BLaER1 (cell line): ENCODE results near the gene SUPT3H.
"Not testable (repeated sequence)": the region's sequence is repeated elsewhere in the genome, so short reads cannot be mapped to it uniquely, and the experiment has no call there.

Experiments used
- H3K27ac ChIP-seq: shearing (Covaris generic); formaldehyde crosslinking; 2 replicates; pipeline ENCODE4 v1.8.1; 2022
- H3K27me3 ChIP-seq: shearing (Covaris generic); formaldehyde crosslinking; 2 replicates; pipeline ENCODE4 v1.8.1; 2022
- H3K36me3 ChIP-seq: shearing (Covaris generic); formaldehyde crosslinking; 2 replicates; pipeline ENCODE4 v1.8.1; 2022
- H3K4me1 ChIP-seq: shearing (Covaris generic); formaldehyde crosslinking; 2 replicates; pipeline ENCODE4 v1.8.1; 2022
- H3K4me2 ChIP-seq: shearing (Covaris generic); formaldehyde crosslinking; 2 replicates; pipeline ENCODE4 v1.8.1; 2022
- H3K4me3 ChIP-seq: shearing (Covaris generic); formaldehyde crosslinking; 2 replicates; pipeline ENCODE4 v1.8.1; 2022
- H3K9ac ChIP-seq: shearing (Covaris generic); formaldehyde crosslinking; 2 replicates; pipeline ENCODE4 v1.8.1; 2022
- H3K9me3 ChIP-seq: shearing (Covaris generic); formaldehyde crosslinking; 2 replicates; pipeline ENCODE4 v1.8.1; 2022
- H4K20me1 ChIP-seq: shearing (Covaris generic); formaldehyde crosslinking; 2 replicates; pipeline ENCODE4 v1.8.1; 2022
- Cebpa-rat ChIP-seq: shearing (Covaris generic); IDR thresholded peaks from 2 replicates; pipeline ENCODE4 v1.8.1; 2022

SUPT3H gene

DNA sequence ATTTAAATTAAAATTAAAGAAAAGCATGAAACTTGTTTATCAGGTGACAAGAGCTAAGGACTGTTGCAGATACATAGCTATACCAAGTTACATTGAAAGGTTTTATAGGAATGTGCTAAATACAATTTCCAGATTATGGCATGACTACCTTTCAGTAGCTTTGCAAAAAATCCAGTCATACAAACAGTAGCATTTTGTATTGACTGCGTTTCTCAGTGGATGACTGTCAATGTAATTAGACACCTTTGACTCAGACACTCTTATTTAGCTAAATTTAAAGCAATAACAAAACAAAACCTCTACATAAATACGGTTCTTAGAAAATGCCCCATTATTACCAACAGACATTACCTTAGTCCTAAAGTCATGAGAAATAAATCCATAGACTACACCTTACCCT lies 325.4 kb downstream of the SUPT3H start:
- H3K27ac ChIP-seq, result no peak overlapping the region
- no peak overlapping the region for H3K4me2 ChIP-seq
- peaks cover 6% of the 10 kb centered on the region; the same call in 1 of the 2 replicates for H3K4me1 ChIP-seq
- TF ChIP-seq Cebpa-rat, result no peak
- H3K36me3 ChIP-seq, result no peaks in the 10 kb centered on the region
- no peaks in the 10 kb centered on the region for H3K27me3 ChIP-seq
- no peak overlapping the region for H3K9ac ChIP-seq
- H4K20me1 ChIP-seq, result no peaks in the 10 kb centered on the region
- no peak overlapping the region for H3K4me3 ChIP-seq
- no peaks in the 10 kb centered on the region for H3K9me3 ChIP-seq

DNA sequence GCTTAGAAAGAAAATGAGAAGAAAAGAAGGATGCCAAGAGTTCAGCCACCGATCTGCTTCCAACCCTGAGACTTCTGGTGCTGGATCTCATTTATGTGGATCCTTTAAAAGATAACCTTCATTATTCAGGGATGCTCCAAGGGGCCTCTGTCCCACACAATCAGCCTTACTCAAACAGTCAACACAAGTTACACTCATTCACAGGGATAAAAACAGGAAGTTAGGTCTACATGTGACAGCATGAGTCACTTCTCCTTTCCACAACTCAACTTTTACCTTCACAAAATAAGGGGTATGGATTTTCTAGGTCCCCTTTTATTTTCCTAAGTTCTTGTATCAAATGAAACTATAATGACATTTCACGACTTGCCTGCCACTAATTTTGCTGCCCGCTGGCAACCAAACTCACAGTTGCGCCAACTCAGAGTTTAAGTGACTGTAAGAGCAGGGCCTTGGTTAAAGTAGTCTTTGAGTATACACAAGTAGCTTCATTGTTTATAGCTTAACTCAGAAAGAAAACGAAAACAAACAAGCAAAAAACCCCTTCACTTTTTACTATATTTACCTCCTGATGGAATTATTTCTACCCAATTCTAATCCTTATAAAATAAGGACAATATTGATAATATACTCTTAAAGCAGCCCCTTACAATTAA lies 328.4 kb downstream of the SUPT3H start:
- Histone ChIP-seq H3K4me3 (no peak overlapping the region), H3K9me3 (no peaks in the 10 kb centered on the region), H3K4me1 (peaks cover 19% of the 10 kb centered on the region), H3K27me3 (no peaks in the 10 kb centered on the region), H3K36me3 (no peaks in the 10 kb centered on the region), H3K4me2 (no peak overlapping the region), H3K27ac (no peak overlapping the region), H4K20me1 (no peaks in the 10 kb centered on the region), H3K9ac (no peak overlapping the region)
- TF ChIP-seq Cebpa-rat, result no peak

DNA sequence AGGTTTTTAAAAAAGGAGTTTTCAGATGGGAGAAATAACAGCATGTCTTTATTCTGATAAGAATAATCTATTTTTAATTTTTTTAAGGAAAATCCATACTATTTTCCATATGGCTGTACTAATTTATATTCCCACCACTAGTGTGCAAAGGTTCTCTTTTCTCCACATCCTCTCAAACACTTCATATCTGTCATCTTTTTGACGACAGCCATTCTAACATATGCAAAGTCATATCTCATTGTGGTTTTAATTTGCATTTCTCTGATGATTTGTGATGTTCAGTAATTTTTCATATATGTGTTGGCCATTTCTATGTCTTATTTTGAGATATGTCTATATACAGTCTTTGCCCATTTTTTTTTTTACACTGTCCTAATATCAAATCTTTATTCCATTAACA lies 330.2 kb downstream of the SUPT3H start:
- Histone ChIP-seq H3K4me1 (peaks cover 19% of the 10 kb centered on the region), H3K27ac (no peak overlapping the region), H4K20me1 (no peaks in the 10 kb centered on the region), H3K4me3 (no peak overlapping the region), H3K36me3 (no peaks in the 10 kb centered on the region), H3K9me3 (no peaks in the 10 kb centered on the region), H3K4me2 (no peak overlapping the region), H3K9ac (no peak overlapping the region), H3K27me3 (no peaks in the 10 kb centered on the region)
- TF ChIP-seq Cebpa-rat, result no peak

DNA sequence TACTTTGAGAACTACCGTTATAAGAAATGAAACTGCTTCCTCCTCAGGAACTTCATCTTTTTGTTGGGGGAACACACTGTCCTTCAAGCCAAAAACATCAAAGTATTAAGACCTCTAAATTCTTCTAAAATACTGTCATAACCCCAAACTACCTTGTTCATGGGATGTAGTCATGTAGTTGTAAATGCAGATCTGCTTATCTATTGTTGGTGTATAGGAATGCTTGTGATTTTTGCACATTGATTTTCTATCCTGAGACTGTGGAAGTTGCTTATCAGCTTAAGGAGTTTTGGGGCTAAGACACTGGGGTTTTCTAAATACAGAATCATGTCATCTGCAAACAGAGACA lies 332.5 kb downstream of the SUPT3H start:
- Histone ChIP-seq H3K4me2 (peak overlapping the region; percentile 42), H3K9ac (no peak overlapping the region), H3K4me1 (peaks cover 19% of the 10 kb centered on the region), H3K9me3 (no peaks in the 10 kb centered on the region), H3K27me3 (no peaks in the 10 kb centered on the region), H3K36me3 (no peaks in the 10 kb centered on the region), H3K27ac (no peak overlapping the region), H3K4me3 (no peak overlapping the region), H4K20me1 (no peaks in the 10 kb centered on the region)
- no peak for TF ChIP-seq Cebpa-rat

DNA sequence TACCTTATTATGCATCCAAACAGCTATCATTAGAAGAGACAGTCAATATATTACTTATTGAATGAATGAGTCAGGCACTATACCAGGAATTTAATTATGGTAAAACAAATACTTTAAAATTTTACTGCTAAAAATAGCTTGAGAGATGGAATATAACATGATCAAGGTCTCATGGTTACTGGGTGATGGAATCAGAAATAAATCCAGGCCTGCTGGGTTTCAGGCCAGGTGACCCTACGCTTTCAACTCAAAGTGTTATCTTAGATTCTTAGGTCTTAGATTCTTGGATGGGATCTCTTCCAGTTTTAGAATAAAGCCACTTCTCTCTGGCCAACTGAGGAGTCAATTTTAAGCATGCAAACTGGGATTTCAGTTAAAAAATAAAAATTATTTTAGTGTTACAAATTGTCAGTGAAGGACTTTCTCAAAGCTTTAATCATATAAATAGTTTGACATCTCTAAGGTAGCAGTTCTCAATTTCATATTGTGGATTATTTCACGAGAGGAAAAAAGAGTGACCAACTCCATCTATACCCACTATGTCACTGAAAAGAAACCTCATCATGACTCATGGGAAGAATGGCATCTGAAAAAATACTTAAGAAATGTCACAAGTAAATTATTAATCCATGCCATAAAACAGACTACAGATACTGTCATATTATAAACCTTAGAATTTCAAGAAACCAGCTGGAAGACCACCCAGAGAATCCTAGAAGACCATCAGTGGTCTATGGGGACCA lies 333.1 kb downstream of the SUPT3H start:
- no peak overlapping the region for H3K9ac ChIP-seq
- H3K4me2 ChIP-seq, result peak overlapping the region; percentile 42
- no peaks in the 10 kb centered on the region for H4K20me1 ChIP-seq
- no peak for TF ChIP-seq Cebpa-rat
- no peaks in the 10 kb centered on the region for H3K36me3 ChIP-seq
- H3K27ac ChIP-seq, result no peak overlapping the region
- H3K4me1 ChIP-seq, result peaks cover 19% of the 10 kb centered on the region
- H3K4me3 ChIP-seq, result no peak overlapping the region
- no peaks in the 10 kb centered on the region for H3K27me3 ChIP-seq
- H3K9me3 ChIP-seq, result no peaks in the 10 kb centered on the region

DNA sequence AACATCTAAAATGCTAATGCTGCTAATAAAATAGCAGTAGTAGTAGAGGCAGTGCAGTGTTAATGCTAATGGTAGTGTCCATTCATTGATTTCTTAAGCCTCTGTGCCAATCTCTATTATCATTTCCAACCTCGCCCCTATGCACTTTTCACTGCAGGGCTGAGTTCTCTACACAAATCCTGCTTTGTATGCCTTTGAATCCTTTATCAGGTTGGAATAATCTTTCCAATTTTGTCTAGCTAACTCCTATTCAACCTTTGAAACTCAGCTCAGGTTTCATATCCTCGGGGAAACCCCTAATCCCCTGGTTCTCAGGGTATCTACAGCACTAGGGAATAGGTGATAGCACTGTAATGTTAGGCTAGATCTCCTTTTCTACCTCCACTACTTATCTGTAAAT lies 333.6 kb downstream of the SUPT3H start:
- Histone ChIP-seq H3K27me3 (no peaks in the 10 kb centered on the region), H3K9me3 (no peaks in the 10 kb centered on the region), H3K27ac (no peak overlapping the region), H3K9ac (no peak overlapping the region), H3K4me3 (no peak overlapping the region), H3K36me3 (no peaks in the 10 kb centered on the region), H4K20me1 (no peaks in the 10 kb centered on the region), H3K4me1 (peaks cover 15% of the 10 kb centered on the region), H3K4me2 (no peak overlapping the region)
- no peak for TF ChIP-seq Cebpa-rat

DNA sequence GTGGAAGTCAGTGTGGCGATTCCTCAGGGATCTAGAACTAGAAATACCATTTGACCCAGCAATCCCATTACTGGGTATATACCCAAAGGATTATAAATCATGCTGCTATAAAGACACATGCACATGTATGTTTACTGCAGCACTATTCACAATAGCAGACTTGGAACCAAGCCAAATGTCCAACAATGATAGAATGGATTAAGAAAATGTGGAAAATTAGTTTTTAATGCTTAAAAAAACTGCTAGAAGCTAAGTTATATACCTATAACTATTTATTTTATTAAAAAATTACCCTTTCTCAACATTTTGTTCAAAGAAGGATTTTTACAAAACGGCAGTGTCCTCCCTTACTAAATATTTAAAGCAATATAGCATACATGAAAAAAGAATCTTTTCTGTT lies 335.1 kb downstream of the SUPT3H start:
- H4K20me1 ChIP-seq, H3K4me2 ChIP-seq, H3K27ac ChIP-seq, H3K36me3 ChIP-seq, H3K27me3 ChIP-seq, H3K9ac ChIP-seq, H3K4me3 ChIP-seq, H3K9me3 ChIP-seq: not testable (repeated sequence)
- H3K4me1 ChIP-seq, result peaks cover 13% of the 10 kb centered on the region

DNA sequence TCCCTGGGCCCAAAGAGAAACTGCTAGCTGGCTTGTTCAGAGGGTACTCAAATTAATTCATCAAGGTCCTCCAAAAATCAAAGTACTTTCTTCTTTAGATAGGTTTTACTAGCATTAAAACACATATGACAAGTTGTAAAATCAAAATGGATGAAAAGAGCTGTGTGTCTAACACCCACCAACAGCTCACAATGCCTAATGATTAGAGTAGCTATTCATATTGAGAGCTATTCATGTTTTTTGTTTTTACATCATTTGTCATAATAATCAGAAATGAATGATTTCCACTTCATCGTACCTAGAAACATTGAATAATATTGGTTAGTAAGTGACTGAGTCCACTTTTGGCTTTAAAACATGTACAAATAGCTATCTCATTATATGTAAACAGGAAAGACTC lies 339.5 kb downstream of the SUPT3H start:
- Histone ChIP-seq H3K9me3 (no peaks in the 10 kb centered on the region), H3K27ac (no peak overlapping the region), H3K27me3 (no peaks in the 10 kb centered on the region), H3K4me2 (no peak overlapping the region), H3K4me1 (no peaks in the 10 kb centered on the region), H4K20me1 (no peaks in the 10 kb centered on the region), H3K36me3 (no peaks in the 10 kb centered on the region), H3K9ac (no peak overlapping the region), H3K4me3 (no peak overlapping the region)
- TF ChIP-seq Cebpa-rat, result no peak

DNA sequence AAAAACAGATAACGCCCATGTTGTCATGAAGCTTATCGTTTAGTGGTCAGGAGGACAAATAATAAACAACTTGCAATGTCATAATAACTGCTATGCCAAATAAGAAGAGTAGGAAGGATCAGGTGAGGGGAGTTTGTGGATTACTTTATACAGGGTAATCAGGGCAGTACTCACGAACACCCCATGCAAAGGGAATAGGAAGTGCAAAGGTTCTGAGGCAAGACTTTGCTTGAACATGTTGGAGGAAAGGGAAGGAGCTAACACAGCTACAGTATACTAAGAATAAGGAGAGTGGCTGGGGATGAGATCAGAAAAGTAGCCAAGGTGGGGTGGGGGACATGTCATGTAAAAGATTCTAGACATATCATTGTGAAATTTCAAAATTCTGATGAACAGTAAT lies 341.6 kb downstream of the SUPT3H start:
- no peak for TF ChIP-seq Cebpa-rat
- Histone ChIP-seq H3K4me2 (no peak overlapping the region), H3K9ac (no peak overlapping the region), H3K4me1 (no peaks in the 10 kb centered on the region), H3K9me3 (no peaks in the 10 kb centered on the region), H3K27ac (no peak overlapping the region), H3K36me3 (no peaks in the 10 kb centered on the region), H3K4me3 (no peak overlapping the region), H4K20me1 (no peaks in the 10 kb centered on the region), H3K27me3 (no peaks in the 10 kb centered on the region)

DNA sequence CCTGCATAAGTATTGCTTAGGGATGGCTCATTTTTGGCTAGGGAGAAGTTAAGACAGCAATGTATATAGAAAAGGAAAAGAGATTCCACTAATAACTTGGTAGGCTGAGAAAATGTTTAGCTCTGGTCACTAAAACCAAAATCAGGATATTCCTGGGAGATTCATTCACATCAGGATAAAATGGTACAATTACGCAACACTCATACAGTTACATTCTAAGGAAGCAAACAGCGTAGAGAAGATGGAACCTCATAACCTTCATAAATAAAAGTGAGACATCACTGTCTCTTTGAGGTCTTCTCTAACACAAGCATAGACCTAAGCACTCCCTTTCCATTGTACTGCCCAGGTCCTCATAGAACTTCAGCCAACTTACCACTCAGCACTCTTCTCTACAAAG lies 345.3 kb downstream of the SUPT3H start:
- Histone ChIP-seq H3K9ac (no peak overlapping the region), H3K4me3 (no peak overlapping the region), H3K9me3 (peaks cover 10% of the 10 kb centered on the region), H3K4me1 (no peaks in the 10 kb centered on the region), H3K36me3 (no peaks in the 10 kb centered on the region), H4K20me1 (no peaks in the 10 kb centered on the region), H3K27ac (no peak overlapping the region), H3K27me3 (no peaks in the 10 kb centered on the region), H3K4me2 (no peak overlapping the region)
- TF ChIP-seq Cebpa-rat, result peak; percentile 52; the same call in 1 of the 2 replicates
